Ovary (tissue), 3 donors: ENCODE measurements around the gene NRCAM.

Experiments used
- CTCF ChIP-seq, 3 donors: fragments of 450-650 bp in 2 of 3; fragments of 200-600 bp in 1 of 3; IDR thresholded peaks; one replicate each; pipeline versions ENCODE4 v1.5.1 to v1.8.0; 2016 to 2022; ENCODE audit warnings: antibody characterized with exemption in 3 of 3, mild to moderate bottlenecking in 1 of 3
- EP300 ChIP-seq: sonication (generic); formaldehyde crosslinking; IDR thresholded peaks from one replicate; pipeline ENCODE4 v1.6.1; 2017; ENCODE audit warnings: antibody characterized with exemption
- POLR2A ChIP-seq: fragments of 450-650 bp; IDR thresholded peaks from one replicate; pipeline ENCODE4 v1.6.1; 2017; ENCODE audit warnings: antibody characterized with exemption, mild to moderate bottlenecking, moderate library complexity
- donor health status: DM: no; HTN: no; CAD: no.

GRCh38 chr7:108142180-108142579 lies 314.1 kb downstream of the NRCAM start:
- TF ChIP-seq CTCF (IDR thresholded peaks at IDR 0.05) (no peak), EP300 (no peak), POLR2A (no peak)
